GM18868 (cell line): Measurements from ENCODE around the gene UGCG.
A peak's percentile ranks its signal among the peaks of the same experiment; 100 is the strongest.

ENCODE experiments used
- ATAC-seq: cut with Tn5 transposase; IDR thresholded peaks from one replicate; pipeline ENCODE4 v1.9.1; 2021; ENCODE audit warnings: mild to moderate bottlenecking, moderate library complexity; ENCODE audit not compliant: unreplicated experiment

UGCG gene

DNA sequence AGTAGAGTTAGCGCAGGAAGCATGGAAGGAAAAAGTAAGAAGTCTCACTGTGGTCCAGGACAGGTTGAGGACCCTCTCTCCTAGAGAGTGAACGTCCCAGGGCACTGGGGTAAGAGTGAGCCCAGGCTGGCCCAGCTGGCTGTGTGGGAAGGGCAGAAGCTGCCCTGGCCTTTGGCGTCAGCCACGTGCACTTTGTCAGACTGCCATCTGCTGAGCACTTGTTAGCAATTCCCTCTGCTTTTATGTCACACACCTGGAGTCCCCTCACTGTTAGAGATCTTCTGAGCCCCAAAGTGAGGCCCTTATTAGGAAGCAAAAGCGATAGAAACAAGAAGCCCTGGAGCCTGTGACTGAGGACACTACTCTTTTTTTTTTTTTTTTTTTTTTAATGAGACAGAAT, 79.1 kb downstream of the UGCG start:
- no peak for ATAC-seq

DNA sequence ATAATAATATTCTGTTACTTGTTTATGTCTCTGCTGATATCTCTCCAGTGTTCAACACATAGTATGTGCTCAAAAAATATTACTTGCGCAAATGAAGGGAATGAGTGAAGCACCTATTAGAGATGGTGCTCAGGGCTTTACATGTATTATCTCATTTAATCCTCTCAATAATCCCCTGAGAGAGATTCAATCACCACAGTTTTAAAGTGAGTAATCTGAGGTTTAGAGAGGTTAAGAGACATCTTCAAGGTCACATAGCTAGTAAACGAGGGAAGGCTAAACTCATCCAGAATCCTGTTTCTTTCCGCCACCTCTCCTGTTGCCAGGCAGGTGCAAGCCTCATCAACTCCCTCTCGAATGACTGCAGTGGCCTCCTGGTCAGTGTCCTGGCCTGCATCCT, 82.0 kb downstream of the UGCG start:
- ATAC-seq: no peak

DNA sequence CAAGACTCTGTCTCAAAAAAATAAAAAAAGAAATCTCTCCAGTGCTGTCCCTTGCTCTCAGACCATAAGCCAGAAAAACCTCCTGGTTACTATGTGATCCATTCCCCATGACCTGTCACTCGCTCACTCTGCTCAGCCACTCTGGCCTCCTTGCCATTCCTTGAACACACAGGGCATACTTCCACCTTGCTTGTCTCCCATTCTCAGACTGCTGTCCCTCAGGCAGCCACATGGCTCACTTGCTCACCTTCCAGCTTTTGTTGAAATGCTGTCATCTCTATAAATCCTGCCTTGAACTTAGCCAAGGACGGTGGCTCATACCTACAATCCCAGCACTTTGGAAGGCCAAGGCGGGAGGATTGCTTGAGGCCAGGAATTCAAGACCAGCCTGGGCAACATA, 82.9 kb downstream of the UGCG start:
- no peak for ATAC-seq

DNA sequence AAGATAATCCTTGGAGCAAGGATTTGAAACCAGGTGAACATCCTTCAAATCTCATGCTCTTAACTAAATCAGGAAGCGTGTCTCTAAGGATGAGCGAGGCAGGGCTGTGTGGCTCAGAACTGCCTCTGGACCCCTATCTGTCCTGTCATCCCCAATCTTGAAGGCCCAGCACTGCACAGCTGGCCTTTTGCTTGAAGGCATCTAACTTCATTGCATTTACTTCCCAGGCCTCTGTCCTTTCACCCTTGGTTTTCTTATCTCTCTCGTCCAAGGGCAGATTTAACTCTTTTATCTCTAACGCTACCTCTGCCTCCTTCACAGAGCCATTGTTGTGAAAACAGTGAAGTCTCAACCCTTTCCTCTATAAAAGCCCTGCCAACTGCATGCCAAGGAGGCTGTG, 83.8 kb downstream of the UGCG start:
- ATAC-seq: no peak

DNA sequence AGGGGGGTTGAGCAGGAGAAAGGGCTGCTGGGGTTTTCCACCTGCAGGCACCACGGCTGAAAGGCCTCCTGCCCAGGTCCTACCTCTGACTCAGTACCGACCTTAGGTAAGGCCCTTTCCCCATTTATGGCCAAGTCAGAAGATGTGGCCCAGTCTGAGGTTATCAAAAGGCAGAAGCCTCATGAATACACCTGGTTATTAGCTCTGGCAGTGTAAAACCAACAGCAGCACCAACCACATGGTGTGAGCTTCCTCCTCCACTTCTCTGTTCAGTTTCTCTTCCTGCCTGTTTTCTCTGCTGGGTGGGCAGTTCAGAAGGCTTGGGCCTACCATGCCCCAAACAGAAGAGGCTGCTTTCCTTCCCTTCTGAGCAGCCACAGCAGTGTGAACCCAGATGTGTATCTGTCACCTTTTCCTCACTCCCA, 86.9 kb downstream of the UGCG start:
- ATAC-seq: peak; percentile 75

DNA sequence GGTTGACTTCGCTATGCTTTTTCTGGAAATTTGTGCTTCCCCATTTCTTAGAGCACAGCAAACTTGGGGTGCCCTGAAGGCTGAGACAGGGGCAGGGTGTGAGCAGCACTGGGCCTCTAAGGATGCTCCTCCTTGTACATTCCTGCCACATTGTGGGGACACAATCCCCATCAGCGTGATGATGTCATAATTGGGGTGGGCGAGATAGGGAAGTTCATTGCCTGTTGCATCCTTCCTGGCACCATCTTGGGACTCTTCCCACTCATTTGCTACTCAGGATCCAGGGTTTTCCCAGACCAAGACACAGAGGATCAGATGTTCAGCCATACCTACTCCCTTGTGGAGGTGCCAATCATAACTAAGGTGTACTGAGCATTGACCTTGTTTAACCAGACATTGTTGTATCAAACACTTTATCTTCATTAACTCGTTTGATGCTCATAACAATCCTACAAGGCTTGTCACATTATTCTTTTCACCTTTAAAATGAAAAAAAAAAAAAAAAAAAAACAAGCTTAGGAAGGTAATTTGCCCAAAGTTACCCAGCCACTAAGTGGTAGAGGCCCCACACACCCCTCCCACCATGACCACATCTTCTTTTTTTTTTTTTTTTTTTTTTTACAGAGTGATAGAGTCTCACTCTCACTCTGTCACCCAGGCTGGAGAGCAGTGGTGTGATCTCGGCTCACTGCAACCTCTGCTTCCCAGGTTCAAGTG, 87.6 kb downstream of the UGCG start:
- no peak for ATAC-seq
